PC-9 (cell line): ENCODE results near the gene TMEM221. TPM values are rescaled to one million over a fixed set of nuclear protein-coding genes. Genes with fewer than 3 reads are reported as not detected.

Source experiments
- Bru-seq: library from RNA; stranded (reverse); fragments of 400-500 nt; gene quantifications from one replicate; lab custom pipeline; 2021; lab: Mats Ljungman, UMichigan
- BruChase-seq, 2 experiments: library from RNA; stranded (reverse); fragments of 400-500 nt; gene quantifications; one replicate each; lab custom pipeline; 2021; lab: Mats Ljungman, UMichigan
- BruUV-seq: library from RNA; stranded (reverse); fragments of 400-500 nt; replicated peaks from 2 replicates; lab custom pipeline; 2021; lab: Mats Ljungman, UMichigan
- CTCF ChIA-PET: fragments of 300-600 bp; sonication (Branson Sonifier 250); formaldehyde crosslinking; loops from one replicate; lab custom pipeline; 2022; ENCODE audit warnings: antibody characterized with exemption; lab: Charles Lee
- POLR2A ChIA-PET: fragments of 300-600 bp; sonication (Branson Sonifier 250); formaldehyde crosslinking; loops from one replicate; lab custom pipeline; 2022; ENCODE audit warnings: antibody characterized with exemption; ENCODE audit not compliant: unreplicated experiment; lab: Charles Lee
- DNase-seq, 2 experiments: peaks; one replicate each; pipeline versions ENCODE4 v3.0.0 to v3.0.0-alpha.2; 2015 to 2022; ENCODE audit warnings: mixed read lengths in 1 of 2
- H2AFZ ChIP-seq: fragments of 200-600 bp; sonication (generic); 2 replicates; pipeline ENCODE4 v1.8.1; 2017; ENCODE audit warnings: antibody characterized with exemption
- H3F3A ChIP-seq: fragments of 200-600 bp; sonication (generic); 2 replicates; pipeline ENCODE4 v1.8.1; 2017; ENCODE audit warnings: antibody characterized with exemption, mild to moderate bottlenecking, low read depth; ENCODE audit not compliant: insufficient read depth
- H3K27ac ChIP-seq: fragments of 200-600 bp; sonication (generic); 2 replicates; pipeline ENCODE4 v1.6.1; 2016; ENCODE audit warnings: mixed run types
- H3K27me3 ChIP-seq: fragments of 200-600 bp; sonication (generic); 2 replicates; pipeline ENCODE4 v1.6.1; 2016; ENCODE audit warnings: low read depth, mixed run types; ENCODE audit not compliant: insufficient read depth
- H3K36me3 ChIP-seq: fragments of 200-600 bp; sonication (generic); 2 replicates; pipeline ENCODE4 v1.6.1; 2016; ENCODE audit warnings: low read depth, mixed run types
- H3K4me1 ChIP-seq: fragments of 200-600 bp; sonication (generic); replicated peaks from 2 replicates; pipeline ENCODE4 v1.6.1; 2016; ENCODE audit warnings: mixed run types; ENCODE audit not compliant: insufficient read depth
- H3K4me2 ChIP-seq: fragments of 200-600 bp; sonication (generic); 2 replicates; pipeline ENCODE4 v1.6.1; 2017; ENCODE audit warnings: mixed run types
- H3K4me3 ChIP-seq: fragments of 200-600 bp; sonication (generic); 2 replicates; pipeline ENCODE4 v1.6.1; 2016; ENCODE audit warnings: mixed run types
- H3K79me2 ChIP-seq: fragments of 200-600 bp; sonication (generic); 2 replicates; pipeline ENCODE4 v1.6.1; 2017; ENCODE audit warnings: low read depth, mixed run types
- H3K9me2 ChIP-seq: fragments of 200-600 bp; sonication (generic); 2 replicates; pipeline ENCODE4 v1.8.1; 2017; ENCODE audit warnings: mild to moderate bottlenecking; ENCODE audit not compliant: insufficient read depth
- H3K9me3 ChIP-seq: fragments of 200-600 bp; sonication (generic); 2 replicates; pipeline ENCODE4 v1.8.1; 2016; ENCODE audit warnings: low read depth; ENCODE audit not compliant: insufficient read depth
- H4K20me1 ChIP-seq: fragments of 200-600 bp; sonication (generic); 2 replicates; pipeline ENCODE4 v1.8.1; 2017; ENCODE audit not compliant: insufficient read depth
- EZH2 ChIP-seq: fragments of 200-600 bp; sonication (generic); IDR thresholded peaks from 2 replicates; pipeline ENCODE4 v1.8.0; 2017; ENCODE audit warnings: antibody characterized with exemption, low read depth
- intact Hi-C: fragments of 100-400 bp; cut with micrococcal nuclease; formaldehyde crosslinking; loops from one replicate; pipeline ENCODE4 v1.10.0; 2022; ENCODE audit not compliant: unreplicated experiment
- long read RNA-seq: library from polyadenylated mRNA; stranded (forward); transcript quantifications from one replicate; pipeline ENCODE4 v2.0.0, GENCODE V29; 2022
- total RNA-seq: library from RNA; stranded (reverse); gene quantifications from 2 replicates; pipeline ENCODE4 v1.2.3, GENCODE V29; 2021
- TF ChIP-seq, protein P1 (sequence below): fragments of 200-600 bp; sonication (generic); conservative IDR thresholded peaks from 2 replicates; pipeline ENCODE4 v1.6.1; 2017; ENCODE audit warnings: mixed run types, antibody characterized with exemption, mild to moderate bottlenecking, moderate library complexity

Gene TMEM221
- 2.0 and 3.9 TPM in 2 replicates for total RNA-seq
- percentile 29 among the genes with signal in this experiment for Bru-seq, nascent RNA
- percentile 37 among the genes with signal in this experiment for BruChase-seq, experiment 1, labeled RNA remaining after a 2-hour chase
- percentile 39 among the genes with signal in this experiment for BruChase-seq, experiment 2, labeled RNA remaining after a 6-hour chase
- long read RNA-seq, partial matches to known transcripts, result 0 of 7 reads
- long read RNA-seq, other reads (novel, unspliced or antisense), result 5 of 7 reads

DNA sequence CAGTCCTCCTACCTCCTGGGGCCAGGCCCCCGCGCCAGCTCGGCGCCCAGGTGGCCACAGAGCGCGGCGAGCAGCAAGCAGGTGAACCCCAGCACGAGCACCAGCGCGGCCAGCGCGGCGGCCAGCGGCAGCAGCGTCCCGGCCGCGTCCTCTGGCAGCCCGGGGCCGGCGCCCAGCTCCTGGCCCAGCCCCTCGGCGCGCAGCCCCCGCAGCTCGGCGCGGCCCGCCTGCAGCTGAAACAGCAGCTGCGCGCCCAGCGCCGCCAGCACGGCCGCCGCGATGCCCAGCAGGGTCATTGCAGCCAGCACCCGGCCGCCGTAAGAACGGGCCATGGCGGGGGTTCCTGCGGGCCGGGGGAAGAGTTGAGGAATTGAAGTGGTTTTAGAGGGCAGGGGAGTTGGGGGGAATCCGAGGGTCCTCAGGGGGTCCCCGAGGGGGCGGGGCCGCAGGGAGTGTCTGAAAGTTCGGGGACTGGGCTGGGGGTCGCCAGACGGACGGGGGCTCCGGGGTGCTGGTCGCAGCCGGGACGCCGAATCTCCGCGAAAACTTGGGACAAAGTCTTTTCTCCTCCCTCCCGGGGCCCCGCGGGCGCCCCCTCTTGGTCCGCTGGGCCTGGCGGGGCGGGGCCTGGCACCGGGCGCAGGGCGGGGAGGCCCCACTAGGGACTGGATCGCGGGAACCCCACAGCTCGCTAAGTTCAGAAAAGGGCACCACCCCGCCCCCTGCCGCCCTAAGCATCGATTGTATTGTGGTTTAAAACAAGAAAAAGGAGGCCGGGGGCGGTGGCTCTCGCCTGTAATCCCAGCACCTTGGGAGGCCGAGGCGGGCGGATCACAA lies at the start of gene TMEM221:
TMEM221 (minus strand) TSS at position 538 of the 837 bp plus-strand sequence; CDS start at position 332, 206 bp downstream.
- peak in 1 of 2 experiments; percentile 51 for DNase-seq
- no peak for TF ChIP-seq EZH2
- TF ChIP-seq, protein P1, sequence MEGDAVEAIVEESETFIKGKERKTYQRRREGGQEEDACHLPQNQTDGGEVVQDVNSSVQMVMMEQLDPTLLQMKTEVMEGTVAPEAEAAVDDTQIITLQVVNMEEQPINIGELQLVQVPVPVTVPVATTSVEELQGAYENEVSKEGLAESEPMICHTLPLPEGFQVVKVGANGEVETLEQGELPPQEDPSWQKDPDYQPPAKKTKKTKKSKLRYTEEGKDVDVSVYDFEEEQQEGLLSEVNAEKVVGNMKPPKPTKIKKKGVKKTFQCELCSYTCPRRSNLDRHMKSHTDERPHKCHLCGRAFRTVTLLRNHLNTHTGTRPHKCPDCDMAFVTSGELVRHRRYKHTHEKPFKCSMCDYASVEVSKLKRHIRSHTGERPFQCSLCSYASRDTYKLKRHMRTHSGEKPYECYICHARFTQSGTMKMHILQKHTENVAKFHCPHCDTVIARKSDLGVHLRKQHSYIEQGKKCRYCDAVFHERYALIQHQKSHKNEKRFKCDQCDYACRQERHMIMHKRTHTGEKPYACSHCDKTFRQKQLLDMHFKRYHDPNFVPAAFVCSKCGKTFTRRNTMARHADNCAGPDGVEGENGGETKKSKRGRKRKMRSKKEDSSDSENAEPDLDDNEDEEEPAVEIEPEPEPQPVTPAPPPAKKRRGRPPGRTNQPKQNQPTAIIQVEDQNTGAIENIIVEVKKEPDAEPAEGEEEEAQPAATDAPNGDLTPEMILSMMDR, result peak; percentile 71
- H3K27me3 ChIP-seq, result no peaks in the 10 kb centered on the region
- intact Hi-C loops, result no loop called here
- H2AFZ ChIP-seq, result peak within 1 kb of the TSS; percentile 91
- H3K79me2 ChIP-seq, result no peaks in the 10 kb centered on the region
- H4K20me1 ChIP-seq, result no peaks in the 10 kb centered on the region
- no peak within 1 kb of the TSS for H3K27ac ChIP-seq
- 0 out of 2 replicates have a peak, but pooled peaks cover 3% of the 10 kb centered on the region for H3K9me3 ChIP-seq
- H3K36me3 ChIP-seq, result no peaks in the 10 kb centered on the region
- H3F3A ChIP-seq, result peaks cover 48% of the 10 kb centered on the region
- H3K4me3 ChIP-seq, result peak within 1 kb of the TSS; percentile 76
- BruUV-seq, result no TSS peak
- CTCF ChIA-PET, result interaction anchor here (0.5 to 0.7 kb wide), 4 partner anchors 103 to 760 kb away, joined by 3 to 5 read pairs (median 4); no protein-coding TSS in a partner anchor
- H3K4me2 ChIP-seq, result peak within 1 kb of the TSS; percentile 96
- POLR2A ChIA-PET, result no interaction called here
- no peaks in the 10 kb centered on the region for H3K9me2 ChIP-seq
- peaks cover 14% of the 10 kb centered on the region for H3K4me1 ChIP-seq

DNA sequence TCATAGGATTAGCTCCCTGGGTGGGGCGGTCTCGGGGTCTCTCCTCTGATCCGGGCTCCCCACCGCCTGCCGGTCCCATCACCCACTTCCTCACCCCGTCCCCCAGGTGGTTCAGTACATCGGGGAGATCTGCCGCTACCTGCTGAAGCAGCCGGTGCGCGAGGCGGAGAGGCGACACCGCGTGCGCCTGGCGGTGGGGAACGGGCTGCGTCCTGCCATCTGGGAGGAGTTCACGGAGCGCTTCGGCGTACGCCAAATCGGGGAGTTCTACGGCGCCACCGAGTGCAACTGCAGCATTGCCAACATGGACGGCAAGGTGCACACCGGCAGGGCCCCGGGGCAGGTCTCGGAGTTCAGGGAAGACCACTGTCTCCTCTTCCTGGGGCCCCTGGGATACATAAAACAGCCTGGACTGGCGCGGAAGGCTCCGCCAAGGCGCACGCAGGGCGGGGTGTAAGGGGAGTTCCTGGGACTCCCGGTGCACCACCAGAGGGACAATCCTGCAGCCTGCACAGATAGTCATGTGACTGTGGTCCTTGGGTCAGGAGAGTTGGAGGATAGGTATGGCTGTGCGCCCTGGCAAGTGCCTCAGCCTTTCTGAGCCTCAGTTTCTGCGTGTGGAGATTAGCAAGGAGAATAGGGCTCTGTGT lies 48.8 kb upstream of the TMEM221 start:
- H3K4me3 ChIP-seq, result no peak overlapping the region
- ChIA-PET POLR2A (no interaction called here), CTCF (interaction anchor here (1.9 kb wide), 1 partner anchor 24 kb away, joined by 7 read pairs; no protein-coding TSS in a partner anchor)
- no peak overlapping the region for H3K4me2 ChIP-seq
- no TSS peak for BruUV-seq
- intact Hi-C loops, result no loop called here
- H3K27ac ChIP-seq, result no peak overlapping the region
- H2AFZ ChIP-seq, result no peak overlapping the region
- TF ChIP-seq, protein P1, result no peak
- no peak for TF ChIP-seq EZH2
- peaks cover 5% of the 10 kb centered on the region; the same call in 1 of the 2 replicates for H3K79me2 ChIP-seq
- peaks cover 61% of the 10 kb centered on the region for H3F3A ChIP-seq
- no peaks in the 10 kb centered on the region; the same call in 1 of the 2 replicates for H3K36me3 ChIP-seq
- no peaks in the 10 kb centered on the region for H3K9me3 ChIP-seq
- H3K4me1 ChIP-seq, result no peaks in the 10 kb centered on the region
- H3K9me2 ChIP-seq, result no peaks in the 10 kb centered on the region
- DNase-seq, result no peak
- H4K20me1 ChIP-seq, result peaks cover 60% of the 10 kb centered on the region
- no peaks in the 10 kb centered on the region for H3K27me3 ChIP-seq
